Fibroblast of villous mesenchyme (primary cell): ENCODE data around the gene DENND1C. TPM values are rescaled to one million over a fixed set of nuclear protein-coding genes. Genes with fewer than 3 reads are reported as not detected.
A peak's percentile ranks its signal among the peaks of the same experiment; 100 is the strongest.
"Not testable (repeated sequence)": the region's sequence is repeated elsewhere in the genome, so short reads cannot be mapped to it uniquely, and the experiment has no call there.

Experiments used
- DNase-seq: peaks from one replicate; pipeline ENCODE4 v3.0.0-alpha.2; 2010; ENCODE audit warnings: low read depth
- H3K4me3 ChIP-seq: 2 replicates; pipeline ENCODE4 v1.5.1; 2011; ENCODE audit warnings: low read depth, mild to moderate bottlenecking, low read length
- CTCF ChIP-seq: IDR thresholded peaks from 2 replicates; pipeline ENCODE4 v1.5.1; 2012; ENCODE audit warnings: low read depth, mild to moderate bottlenecking, low read length; ENCODE audit not compliant: insufficient read depth
- total RNA-seq: library from RNA; depleted of rRNA; stranded (reverse); fragments of >200 nt; gene quantifications from 2 replicates; pipeline ENCODE4 v1.2.3, GENCODE V29; 2012

DENND1C gene
- total RNA-seq, 1 donor: not detected

DNA sequence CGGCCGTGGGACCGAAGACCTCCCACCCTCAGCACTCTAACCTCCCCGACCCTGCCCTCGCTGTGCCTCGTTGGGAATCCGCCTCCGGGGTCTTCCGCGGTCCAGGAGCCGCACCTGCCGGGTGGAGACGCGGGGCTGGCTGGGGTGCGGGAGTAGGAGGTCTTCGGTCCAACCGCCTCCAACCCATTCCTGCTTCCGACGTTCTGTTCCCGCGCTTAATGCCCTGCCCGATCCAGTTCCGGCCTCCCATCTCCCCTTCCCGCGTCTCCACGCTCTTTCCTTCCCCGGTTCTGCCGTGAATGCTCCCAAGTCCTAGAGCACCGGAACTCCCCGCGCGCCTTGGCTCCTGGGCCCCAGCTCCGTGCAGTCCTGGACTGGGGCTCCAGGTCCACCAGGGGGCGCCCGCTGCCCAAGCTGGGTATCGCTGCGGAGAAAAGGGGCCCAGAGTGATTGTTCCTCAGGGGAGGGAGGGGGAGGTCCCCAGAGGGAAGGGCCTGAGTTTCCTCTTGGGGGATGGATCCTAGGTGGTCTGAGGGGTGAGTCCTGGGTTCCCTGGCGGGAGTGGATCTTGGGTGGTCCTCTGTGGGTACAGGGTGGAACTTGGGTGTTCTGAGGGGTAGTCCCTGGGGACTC is 35.2 kb upstream of the DENND1C start:
- H3K4me3 ChIP-seq: peak overlapping the region; percentile 68
- TF ChIP-seq CTCF: peak; percentile 98
- DNase-seq: peak; percentile 73

DNA sequence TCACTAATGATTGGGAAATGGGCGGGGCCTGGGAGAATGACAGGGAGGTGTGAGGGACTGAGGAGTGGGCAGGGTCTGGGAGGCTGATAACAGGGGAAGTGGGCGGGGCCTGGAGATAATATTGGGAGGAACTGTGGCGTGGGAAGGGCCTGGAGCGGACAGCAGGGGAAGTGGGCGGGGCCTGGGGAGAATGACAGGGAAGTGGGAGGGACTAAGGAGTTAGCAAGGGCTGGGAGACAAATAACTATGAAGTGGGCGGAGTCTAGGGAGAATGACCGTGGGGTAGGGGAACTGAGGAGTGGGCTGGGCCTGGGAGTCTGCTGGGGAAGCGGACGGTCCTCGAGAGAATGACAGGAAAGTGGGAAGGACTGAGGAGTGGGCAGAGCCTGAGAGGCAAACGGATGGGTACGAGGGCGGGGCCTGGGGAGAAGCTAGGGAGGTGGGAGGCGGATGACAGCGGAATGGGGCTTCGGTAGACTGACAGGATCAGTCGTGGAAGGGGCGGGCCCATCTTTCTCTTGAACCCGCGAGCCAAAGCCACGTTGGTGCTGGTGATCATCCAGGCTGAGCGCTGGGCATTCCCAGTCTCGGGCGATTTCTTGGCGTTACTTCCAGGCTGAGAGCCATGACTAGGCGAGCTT is 34.6 kb upstream of the DENND1C start:
- peak overlapping the region; percentile 68 for H3K4me3 ChIP-seq
- TF ChIP-seq CTCF: no peak
- DNase-seq: peak; percentile 80

DNA sequence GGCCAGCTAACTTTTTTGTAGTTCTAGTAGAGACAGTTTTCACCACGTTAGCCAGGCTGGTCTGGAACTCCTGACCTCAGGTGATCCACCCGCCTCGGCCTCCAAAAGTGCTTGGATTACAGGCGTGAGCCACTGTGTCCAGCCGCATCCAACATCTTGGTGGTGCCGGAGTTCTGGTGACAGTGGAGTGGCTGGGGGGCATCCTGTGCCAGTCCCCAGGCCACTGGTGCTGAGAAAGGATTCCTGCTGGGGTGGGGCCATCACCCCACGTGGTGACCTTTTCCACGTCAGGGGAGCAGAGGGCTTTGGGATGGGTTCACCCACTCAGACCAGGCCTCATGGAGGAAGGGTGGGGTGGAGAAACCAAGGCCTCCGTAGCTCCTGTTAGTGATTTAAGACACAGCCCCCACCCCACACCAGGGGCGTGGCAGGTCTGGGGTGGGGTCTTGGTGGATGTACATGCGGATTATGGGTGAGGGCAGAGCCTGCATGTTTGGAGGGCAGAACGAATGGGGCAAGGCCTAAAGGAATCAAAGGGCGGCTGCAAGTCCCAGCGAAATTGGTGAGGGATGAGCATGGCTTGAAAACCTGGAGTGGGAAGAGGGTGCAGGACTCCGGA is 33.4 kb upstream of the DENND1C start:
- no peak overlapping the region for H3K4me3 ChIP-seq
- DNase-seq: no peak
- no peak for TF ChIP-seq CTCF

- no peak for TF ChIP-seq CTCF
Observed at GRCh38 chr19:6514089-6514488, 32.5 kb upstream of the DENND1C start.

DNA sequence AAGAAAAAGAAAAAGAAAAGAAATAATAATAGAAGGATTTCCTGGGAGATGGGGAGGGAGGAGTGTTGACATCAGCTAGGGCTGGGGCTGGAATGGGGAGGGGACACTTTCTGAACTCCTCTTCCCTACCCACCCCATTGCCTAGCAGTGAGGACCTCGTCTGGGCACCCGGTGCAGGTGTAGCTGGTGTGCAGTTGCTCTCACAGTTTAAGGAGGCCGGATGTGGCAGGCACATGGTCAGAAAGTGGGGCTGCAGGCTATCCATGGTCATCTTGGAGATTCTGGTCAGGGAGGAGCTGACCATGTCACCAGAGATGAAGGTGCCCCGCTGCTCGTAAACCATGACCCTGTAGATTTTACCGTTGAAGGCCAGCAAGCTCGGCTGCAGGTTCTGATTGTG is 29.0 kb upstream of the DENND1C start:
- H3K4me3 ChIP-seq: no peak overlapping the region
- no peak for DNase-seq
- no peak for TF ChIP-seq CTCF

More at GRCh38 chr19:6514089-6514488, 32.5 kb upstream of the DENND1C start:
- no peak overlapping the region for H3K4me3 ChIP-seq
- no peak for DNase-seq

- no peak for TF ChIP-seq CTCF
- H3K4me3 ChIP-seq: no peak overlapping the region
- DNase-seq: no peak
Observed at GRCh38 chr19:6509118-6509971, 27.8 kb upstream of the DENND1C start.

DNA sequence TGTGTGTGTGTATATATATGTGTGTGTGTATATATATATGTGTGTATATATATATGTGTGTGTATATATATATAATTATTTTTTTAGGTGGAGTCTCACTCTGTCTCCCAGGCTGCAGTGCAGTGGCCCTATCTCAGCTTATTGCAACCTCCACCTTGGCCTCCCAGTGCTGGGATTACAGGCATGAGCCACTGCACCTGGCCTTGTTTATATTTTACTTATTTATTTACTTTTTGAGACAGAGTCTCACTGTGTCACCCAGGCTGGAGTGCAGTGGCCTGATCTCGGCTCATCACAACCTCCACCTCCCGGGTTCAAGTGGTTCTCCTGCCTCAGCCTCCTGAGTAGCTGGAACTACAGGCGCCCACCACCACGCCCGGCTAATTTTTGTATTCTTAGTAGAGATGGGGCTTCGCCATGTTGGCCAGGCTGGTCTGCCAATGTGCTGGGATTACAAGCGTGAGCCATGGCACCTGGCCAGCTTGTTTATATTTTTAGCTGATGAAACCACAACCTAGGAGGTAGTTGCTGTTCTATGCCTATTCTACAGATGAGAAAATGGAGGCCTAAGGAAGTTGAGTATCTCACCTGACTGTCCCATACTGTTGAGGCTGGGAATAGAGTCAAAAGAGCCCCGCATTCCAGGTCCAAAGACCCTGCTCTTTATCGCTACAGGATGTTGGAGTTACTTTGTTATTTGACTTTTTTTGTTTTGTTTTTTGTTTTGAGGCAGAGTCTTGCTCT is 26.6 kb upstream of the DENND1C start:
- not testable (repeated sequence) for DNase-seq

More for the DNA sequence above, 26.6 kb upstream of the DENND1C start:
- not testable (repeated sequence) for H3K4me3 ChIP-seq
